ENCODE results near the gene PDS5B. TPM values are rescaled to one million over a fixed set of nuclear protein-coding genes. Genes with fewer than 3 reads are reported as not detected.
A peak's percentile ranks its signal among the peaks of the same experiment; 100 is the strongest.

The PDS5B gene
- total RNA-seq, 1 donor from 2014 or later: 62.7 TPM

GRCh38 chr13:32636711-32637110 lies 50.5 kb downstream of the PDS5B start:
- H3K36me3 Mint-ChIP-seq (ENCODE audit: low read depth): no peaks in the 10 kb centered on the region
- no peak overlapping the region for H3K27ac Mint-ChIP-seq
- DNase-seq (ENCODE audit: low spot score): no peak
- H3K9me3 Mint-ChIP-seq: no peaks in the 10 kb centered on the region
- no peaks in the 10 kb centered on the region for H3K27me3 Mint-ChIP-seq (ENCODE audit: insufficient read depth)
- no peak overlapping the region for H3K4me3 Mint-ChIP-seq
- intact Hi-C loops (cut with micrococcal nuclease): no loop called here
- peaks cover 18% of the 10 kb centered on the region for H3K4me1 Mint-ChIP-seq (ENCODE audit: low read depth)

- Mint-ChIP-seq H3K27me3 (ENCODE audit: insufficient read depth) (no peaks in the 10 kb centered on the region), H3K4me1 (ENCODE audit: low read depth) (peaks cover 29% of the 10 kb centered on the region), H3K9me3 (no peaks in the 10 kb centered on the region), H3K36me3 (ENCODE audit: low read depth) (no peaks in the 10 kb centered on the region), H3K27ac (no peak overlapping the region), H3K4me3 (no peak overlapping the region)
- DNase-seq (ENCODE audit: low spot score): no peak
- intact Hi-C loops (cut with micrococcal nuclease): loop anchor here (1.0 to 2.0 kb wide), 3 partner anchors 12 to 100 kb away; partner anchors contain the start of genes N4BP2L2 and PDS5B
Observed at GRCh38 chr13:32638739-32639138, 52.5 kb downstream of the PDS5B start.

GRCh38 chr13:32639502-32640105 lies 53.4 kb downstream of the PDS5B start:
- intact Hi-C loops (cut with micrococcal nuclease): loop anchor here (1.0 to 10.0 kb wide), 4 partner anchors 11 to 325 kb away; partner anchors contain the start of genes BRCA2, N4BP2L2, PDS5B and ZAR1L
- Mint-ChIP-seq H3K4me3 (no peak overlapping the region), H3K27me3 (ENCODE audit: insufficient read depth) (no peaks in the 10 kb centered on the region), H3K27ac (no peak overlapping the region), H3K4me1 (ENCODE audit: low read depth) (peaks cover 34% of the 10 kb centered on the region), H3K9me3 (no peaks in the 10 kb centered on the region), H3K36me3 (ENCODE audit: low read depth) (no peaks in the 10 kb centered on the region)
- DNase-seq (ENCODE audit: low spot score): peak; percentile 25

- no peaks in the 10 kb centered on the region for H3K27me3 Mint-ChIP-seq (ENCODE audit: insufficient read depth)
- no peak overlapping the region for H3K27ac Mint-ChIP-seq
- peaks cover 59% of the 10 kb centered on the region for H3K4me1 Mint-ChIP-seq (ENCODE audit: low read depth)
- intact Hi-C loops (cut with micrococcal nuclease): loop anchor here (10.0 kb wide), 1 partner anchor 328 kb away; the partner anchor contains the start of genes BRCA2 and ZAR1L
- no peaks in the 10 kb centered on the region for H3K36me3 Mint-ChIP-seq (ENCODE audit: low read depth)
- H3K9me3 Mint-ChIP-seq: no peaks in the 10 kb centered on the region
- DNase-seq (ENCODE audit: low spot score): no peak
- H3K4me3 Mint-ChIP-seq: no peak overlapping the region
Observed at GRCh38 chr13:32642316-32642715, 56.1 kb downstream of the PDS5B start.

DNA sequence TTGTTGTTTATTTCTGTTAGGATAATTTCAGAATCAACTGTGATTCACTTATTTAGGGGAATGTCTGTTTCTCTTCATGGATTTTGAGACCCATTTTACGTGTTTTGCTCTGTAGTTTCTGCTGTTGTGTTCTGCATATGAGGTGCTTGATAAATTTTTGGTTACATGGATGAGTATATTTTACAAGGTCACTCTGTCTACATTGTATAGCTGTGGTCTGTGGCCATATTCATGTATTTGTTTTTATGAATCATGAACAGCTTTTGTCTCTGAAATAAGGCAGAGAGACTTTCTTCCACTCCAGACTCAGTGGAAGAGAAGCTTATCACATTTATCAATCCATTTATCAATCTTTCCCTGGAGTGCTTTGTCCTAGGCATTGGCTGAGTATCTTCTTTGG lies 56.6 kb downstream of the PDS5B start:
- Mint-ChIP-seq H3K27ac (no peak overlapping the region), H3K9me3 (no peaks in the 10 kb centered on the region), H3K27me3 (ENCODE audit: insufficient read depth) (no peaks in the 10 kb centered on the region), H3K4me3 (no peak overlapping the region), H3K36me3 (ENCODE audit: low read depth) (no peaks in the 10 kb centered on the region), H3K4me1 (ENCODE audit: low read depth) (peaks cover 64% of the 10 kb centered on the region)
- intact Hi-C loops (cut with micrococcal nuclease): loop anchor here (10.0 kb wide), 1 partner anchor 328 kb away; the partner anchor contains the start of genes BRCA2 and ZAR1L
- DNase-seq (ENCODE audit: low spot score): no peak

DNA sequence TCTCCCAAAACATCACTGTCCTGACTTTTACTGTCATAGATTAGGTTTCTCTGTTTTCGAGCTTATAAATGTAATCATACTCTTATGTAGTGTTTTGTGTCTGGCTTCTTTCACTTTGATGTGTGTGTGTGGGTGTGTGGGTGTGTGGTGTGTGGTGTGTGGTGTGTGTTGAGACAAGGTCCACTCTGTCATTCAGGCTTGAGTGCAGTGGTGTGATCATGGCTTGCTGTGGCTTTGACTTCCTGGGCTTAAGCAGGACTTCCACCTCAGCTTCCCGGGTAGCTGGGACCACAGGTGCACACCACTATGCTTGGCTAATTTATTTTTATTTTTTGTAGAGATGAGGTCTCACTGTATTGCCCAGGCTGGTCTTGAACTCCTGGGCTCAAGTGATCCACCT lies 59.6 kb downstream of the PDS5B start:
- H3K9me3 Mint-ChIP-seq: no peaks in the 10 kb centered on the region
- intact Hi-C loops (cut with micrococcal nuclease): loop anchor here (5.0 to 10.0 kb wide), 2 partner anchors 331 to 1511 kb away; partner anchors contain the start of genes BRCA2 and ZAR1L
- DNase-seq (ENCODE audit: low spot score): no peak
- H3K4me1 Mint-ChIP-seq (ENCODE audit: low read depth): peaks cover 81% of the 10 kb centered on the region
- peaks cover 1% of the 10 kb centered on the region for H3K36me3 Mint-ChIP-seq (ENCODE audit: low read depth)
- H3K27ac Mint-ChIP-seq: peak overlapping the region; percentile 40
- no peaks in the 10 kb centered on the region for H3K27me3 Mint-ChIP-seq (ENCODE audit: insufficient read depth)
- H3K4me3 Mint-ChIP-seq: no peak overlapping the region

DNA sequence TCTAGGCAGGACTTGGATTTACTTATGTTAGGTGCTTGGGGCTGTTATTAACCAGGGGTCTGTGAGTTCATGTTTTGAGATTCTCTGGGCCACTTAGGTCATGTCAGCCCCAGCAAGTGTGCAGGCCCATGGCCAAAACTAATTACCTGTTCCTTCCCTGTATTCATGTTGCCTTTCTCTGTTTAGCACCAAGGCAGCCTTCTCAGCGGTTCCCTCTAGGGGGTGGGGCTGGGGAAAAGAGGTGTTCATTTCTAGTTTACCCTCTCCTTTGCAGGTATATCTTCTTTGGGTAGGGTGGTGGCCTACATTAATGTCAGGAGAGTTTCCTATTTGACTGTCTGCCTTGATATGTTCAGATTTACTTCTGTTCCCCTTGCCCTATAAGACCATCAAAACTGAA lies 61.7 kb downstream of the PDS5B start:
- Mint-ChIP-seq H3K4me1 (ENCODE audit: low read depth) (peaks cover 66% of the 10 kb centered on the region), H3K27me3 (ENCODE audit: insufficient read depth) (no peaks in the 10 kb centered on the region), H3K4me3 (no peak overlapping the region), H3K9me3 (no peaks in the 10 kb centered on the region), H3K27ac (peak overlapping the region; percentile 1), H3K36me3 (ENCODE audit: low read depth) (peaks cover 5% of the 10 kb centered on the region)
- intact Hi-C loops (cut with micrococcal nuclease): loop anchor here (5.0 to 10.0 kb wide), 2 partner anchors 333 to 1509 kb away; partner anchors contain the start of genes BRCA2 and ZAR1L
- DNase-seq (ENCODE audit: low spot score): no peak

GRCh38 chr13:32650705-32651311 lies 64.6 kb downstream of the PDS5B start:
- Mint-ChIP-seq H3K27ac (no peak overlapping the region), H3K36me3 (ENCODE audit: low read depth) (peaks cover 29% of the 10 kb centered on the region), H3K4me1 (ENCODE audit: low read depth) (peaks cover 52% of the 10 kb centered on the region), H3K9me3 (peaks cover 19% of the 10 kb centered on the region), H3K4me3 (no peak overlapping the region), H3K27me3 (ENCODE audit: insufficient read depth) (no peaks in the 10 kb centered on the region)
- intact Hi-C loops (cut with micrococcal nuclease): loop anchor here (1.0 to 10.0 kb wide), 10 partner anchors 12 to 1074 kb away; partner anchors contain the start of genes KL, N4BP2L2 and PDS5B
- DNase-seq (ENCODE audit: low spot score): peak; percentile 42

GRCh38 chr13:32657309-32657708 lies 71.1 kb downstream of the PDS5B start:
- Mint-ChIP-seq H3K4me3 (no peak overlapping the region), H3K27ac (no peak overlapping the region), H3K27me3 (ENCODE audit: insufficient read depth) (no peaks in the 10 kb centered on the region), H3K9me3 (peaks cover 32% of the 10 kb centered on the region), H3K36me3 (ENCODE audit: low read depth) (peaks cover 49% of the 10 kb centered on the region), H3K4me1 (ENCODE audit: low read depth) (peaks cover 17% of the 10 kb centered on the region)
- intact Hi-C loops (cut with micrococcal nuclease): loop anchor here (10.0 kb wide), 2 partner anchors 357 to 1067 kb away; partner anchors contain the start of gene KL
- no peak for DNase-seq (ENCODE audit: low spot score)

GRCh38 chr13:32659736-32660135 lies 73.5 kb downstream of the PDS5B start:
- H3K4me3 Mint-ChIP-seq: no peak overlapping the region
- intact Hi-C loops (cut with micrococcal nuclease): loop anchor here (10.0 kb wide), 2 partner anchors 355 to 1065 kb away; partner anchors contain the start of gene KL
- no peak for DNase-seq (ENCODE audit: low spot score)
- H3K4me1 Mint-ChIP-seq (ENCODE audit: low read depth): peaks cover 6% of the 10 kb centered on the region
- H3K9me3 Mint-ChIP-seq: peaks cover 22% of the 10 kb centered on the region
- peaks cover 32% of the 10 kb centered on the region for H3K36me3 Mint-ChIP-seq (ENCODE audit: low read depth)
- H3K27ac Mint-ChIP-seq: no peak overlapping the region
- no peaks in the 10 kb centered on the region for H3K27me3 Mint-ChIP-seq (ENCODE audit: insufficient read depth)

GRCh38 chr13:32660227-32660626 lies 74.0 kb downstream of the PDS5B start:
- Mint-ChIP-seq H3K4me1 (ENCODE audit: low read depth) (peaks cover 6% of the 10 kb centered on the region), H3K27me3 (ENCODE audit: insufficient read depth) (no peaks in the 10 kb centered on the region), H3K9me3 (peaks cover 18% of the 10 kb centered on the region), H3K27ac (no peak overlapping the region), H3K36me3 (ENCODE audit: low read depth) (peaks cover 31% of the 10 kb centered on the region), H3K4me3 (no peak overlapping the region)
- intact Hi-C loops (cut with micrococcal nuclease): no loop called here
- DNase-seq (ENCODE audit: low spot score): no peak

DNA sequence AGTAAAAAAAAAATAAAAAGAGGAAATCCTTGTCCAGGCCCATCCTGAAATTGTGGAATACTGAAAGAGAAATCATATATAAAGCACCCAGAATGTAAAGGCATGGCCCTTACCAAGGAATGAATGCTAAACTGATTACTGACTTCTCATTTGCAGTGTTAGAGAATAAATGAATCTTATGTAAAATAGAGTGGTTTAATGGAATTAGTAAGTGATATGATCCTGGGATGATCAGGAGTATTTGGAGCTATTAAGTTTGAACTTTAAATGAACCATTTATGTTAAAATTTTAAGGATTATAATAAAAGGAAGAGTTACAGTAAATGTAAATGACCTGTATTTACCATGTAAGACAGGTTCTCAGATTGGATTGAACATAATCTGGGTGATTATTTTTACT lies 75.4 kb downstream of the PDS5B start:
- Mint-ChIP-seq H3K27ac (no peak overlapping the region), H3K27me3 (ENCODE audit: insufficient read depth) (no peaks in the 10 kb centered on the region), H3K4me3 (no peak overlapping the region), H3K9me3 (peaks cover 8% of the 10 kb centered on the region), H3K36me3 (ENCODE audit: low read depth) (peaks cover 24% of the 10 kb centered on the region), H3K4me1 (ENCODE audit: low read depth) (peaks cover 6% of the 10 kb centered on the region)
- intact Hi-C loops (cut with micrococcal nuclease): no loop called here
- no peak for DNase-seq (ENCODE audit: low spot score)

- Mint-ChIP-seq H3K9me3 (no peaks in the 10 kb centered on the region), H3K4me1 (ENCODE audit: low read depth) (peaks cover 4% of the 10 kb centered on the region), H3K36me3 (ENCODE audit: low read depth) (peaks cover 20% of the 10 kb centered on the region), H3K27me3 (ENCODE audit: insufficient read depth) (no peaks in the 10 kb centered on the region), H3K27ac (no peak overlapping the region), H3K4me3 (no peak overlapping the region)
- intact Hi-C loops (cut with micrococcal nuclease): no loop called here
- DNase-seq (ENCODE audit: low spot score): no peak
Observed at GRCh38 chr13:32663660-32664059, 77.4 kb downstream of the PDS5B start.
